Heart left ventricle (tissue), 16 donors: ENCODE results near the gene SIX5. TPM values are rescaled to one million over a fixed set of nuclear protein-coding genes. Genes with fewer than 3 reads are reported as not detected.

Source experiments
- ATAC-seq, 4 donors: fragments of 200-7000 bp; cut with Tn5 transposase; one replicate each; pipeline ENCODE4 v1.9.1; 2020 to 2022; ENCODE audit warnings: moderate library complexity in 4 of 4, mild to moderate bottlenecking in 3 of 4, moderate number of reproducible peaks in 1 of 4
- DNase-seq, 5 donors: peaks; one replicate each; pipeline ENCODE4 v3.0.0-alpha.2; 2020
- H3K27ac ChIP-seq, 12 donors: fragments of 200-600 bp; sonication (generic) in 4 of 12; one replicate each; pipeline versions ENCODE4 v1.5.0 to v1.8.0; 2016 to 2022; ENCODE audit warnings: mild to moderate bottlenecking in 2 of 12
- H3K27me3 ChIP-seq, 9 donors: fragments of 200-600 bp; sonication (generic) in 2 of 9; one replicate each; pipeline versions ENCODE4 v1.5.1 to v1.8.0; 2016 to 2022; ENCODE audit warnings: mild to moderate bottlenecking in 3 of 9
- H3K36me3 ChIP-seq, 9 donors: fragments of 200-600 bp; sonication (generic) in 2 of 9; one replicate each; pipeline versions ENCODE4 v1.5.0 to v1.8.0; 2018 to 2022; ENCODE audit warnings: mild to moderate bottlenecking in 2 of 9
- H3K4me1 ChIP-seq, 12 donors: fragments of 200-600 bp; sonication (generic) in 4 of 12; one replicate each; pipeline versions ENCODE4 v1.5.0 to v1.8.0; 2016 to 2022; ENCODE audit warnings: mild to moderate bottlenecking in 3 of 12
- H3K4me3 ChIP-seq, 12 donors: fragments of 200-600 bp; sonication (generic) in 4 of 12; one replicate each; pipeline versions ENCODE4 v1.5.0 to v1.8.0; 2017 to 2022; ENCODE audit warnings: mild to moderate bottlenecking in 9 of 12, moderate library complexity in 4 of 12
- H3K9me3 ChIP-seq, 12 donors: fragments of 200-600 bp; sonication (generic) in 4 of 12; one replicate each; pipeline versions ENCODE4 v1.5.0 to v1.8.0; 2016 to 2022; ENCODE audit warnings: mild to moderate bottlenecking in 1 of 12
- CTCF ChIP-seq, 12 donors: fragments of 200-600 bp; sonication (generic) in 4 of 12; IDR thresholded peaks; one replicate each; pipeline versions ENCODE4 v1.5.0 to v1.8.0; 2018 to 2022; ENCODE audit warnings: antibody characterized with exemption in 12 of 12, mild to moderate bottlenecking in 5 of 12
- POLR2A ChIP-seq, 2 donors: fragments of 450-650 bp; IDR thresholded peaks; one replicate each; pipeline ENCODE4 v1.6.1; 2017; ENCODE audit warnings: antibody characterized with exemption in 2 of 2, mild to moderate bottlenecking in 2 of 2, moderate library complexity in 2 of 2
- WGBS, 4 donors: extraction: QIAGEN DNeasy Blood & Tissue Kit in 2 of 4; methylation state at CpG; one replicate each; pipeline versions ENCODE4 v1.1.5 to v1.1.7; 2013 to 2018; 5-methylcytosine and 5-hydroxymethylcytosine counted together
- intact Hi-C, 10 donors: fragments of 100-400 bp; cut with DNase I; formaldehyde crosslinking; loops; one replicate each; pipeline versions ENCODE4 v1.11.1 to v1.14.2; 2022
- polyA plus RNA-seq, 2 donors: library from polyadenylated mRNA; stranded (reverse); fragments of 200-250 nt; gene quantifications; one replicate each; pipeline ENCODE4 v1.2.3, GENCODE V29; 2013
- total RNA-seq, 9 donors: library from RNA; depleted of rRNA in 2 of 9; stranded (reverse); fragments of >200 nt in 2 of 9; fragmentation: NEBNext Ultra II Directional in 3 of 9; extraction: Animal tissue kit (Norgen Biotek cat#: 25700) in 3 of 9; gene quantifications; one replicate each; pipeline versions ENCODE4 v1.1.0 to v1.2.4, GENCODE V29; 2016 to 2023
- donor health status: ischemic (EF 13 %, LVEDD 7.1; RV severe dilation, severe dysfunction).
- donor health status: healthy with polysubstance abuse.
- donor health status: DM: no; HTN: yes; CAD: no.
- donor health status: DM: no; HTN: no; CAD: no.
- donor health status: ischemic (EF 25% LVEDD 6.9; RV normal size, moderate dysfunction).
- donor health status: ischemic (EF 25% LVEDD 5.7; RV mildly dilated, moderate dysfunction).
- donor health status: healthy.
- donor health status: DM: yes; HTN: yes; CAD: no.
- donor health status: ischemic (EF 35%, LVEDD 5.7; RV mildly dilated, moderate dysfunction).
- donor health status: nonischemic (EF 11% LVEDD 7.7; RV severe dilation, severe dysfunction).
- donor health status: DM: yes; HTN: yes; CAD: no.
- donor health status: PGD.
- donor health status: ischemic (EF 29% LVEDD 5.4; RV normal size, mild dysfunction).
- donor health status: nonischemic (EF 23%, LVEDD 6.1; RV moderate dilation, normal function).

SIX5 gene
- total and polyA plus RNA-seq, 11 donors: 13.7 to 24.0 (median 21.9) TPM

GRCh38 chr19:45774765-45775164, 5.7 kb upstream of the SIX5 start:
- no peak for ATAC-seq
- intact Hi-C loops: no loop called here
- Histone ChIP-seq H3K4me1 (peaks cover 0 to 31% (median 13%) of the 10 kb centered on the region in 12 donors), H3K27ac (no peak overlapping the region), H3K9me3 (no peaks in the 10 kb centered on the region), H3K4me3 (no peak overlapping the region), H3K36me3 (peaks cover 0 to 73% (median 55%) of the 10 kb centered on the region in 9 donors), H3K27me3 (peaks cover 0 to 61% (median 0%) of the 10 kb centered on the region in 9 donors)
- WGBS, 4 donors: 82 to 92% (median 88%) methylated on average over 9 of the region's 9 CpGs
- TF ChIP-seq CTCF (IDR thresholded peaks at IDR 0.05): no peak
- TF ChIP-seq POLR2A (IDR thresholded peaks at IDR 0.05): no peak
- DNase-seq: no peak

GRCh38 chr19:45773384-45773783, 4.3 kb upstream of the SIX5 start:
- Histone ChIP-seq H3K9me3 (no peaks in the 10 kb centered on the region), H3K4me1 (peaks cover 0 to 25% (median 8%) of the 10 kb centered on the region in 12 donors), H3K36me3 (peaks cover 0 to 63% (median 47%) of the 10 kb centered on the region in 9 donors), H3K4me3 (no peak overlapping the region), H3K27me3 (peaks cover 0 to 49% (median 0%) of the 10 kb centered on the region in 9 donors), H3K27ac (no peak overlapping the region)
- no peak for ATAC-seq
- no peak for TF ChIP-seq POLR2A (IDR thresholded peaks at IDR 0.05)
- TF ChIP-seq CTCF (IDR thresholded peaks at IDR 0.05): no peak
- no peak for DNase-seq
- 5 to 19% (median 12%) methylated on average over 2 of the region's 2 CpGs for WGBS, 4 donors
- intact Hi-C loops: loop anchor here in 1 of 10 donors (2.0 kb wide), 1 partner anchor 25 kb away; no protein-coding TSS in a partner anchor

- TF ChIP-seq CTCF (IDR thresholded peaks at IDR 0.05) (no peak), POLR2A (IDR thresholded peaks at IDR 0.05) (no peak)
- DNase-seq (no peak), ATAC-seq (no peak)
- H3K36me3 ChIP-seq: peaks cover 0 to 58% (median 42%) of the 10 kb centered on the region in 9 donors
- H3K27ac ChIP-seq: no peak overlapping the region
- intact Hi-C loops: loop anchor here in 1 of 10 donors (2.0 kb wide), 1 partner anchor 26 kb away; no protein-coding TSS in a partner anchor
- peaks cover 0 to 49% (median 0%) of the 10 kb centered on the region in 9 donors for H3K27me3 ChIP-seq
- H3K9me3 ChIP-seq: no peaks in the 10 kb centered on the region
- H3K4me1 ChIP-seq: peaks cover 0 to 27% (median 8%) of the 10 kb centered on the region in 12 donors
- no peak overlapping the region for H3K4me3 ChIP-seq
- WGBS, 4 donors: 84 to 89% (median 87%) methylated on average over 3 of the region's 3 CpGs
Measured at GRCh38 chr19:45772912-45773311, 3.9 kb upstream of the SIX5 start.

GRCh38 chr19:45772130-45772840, 3.2 kb upstream of the SIX5 start:
- Histone ChIP-seq H3K4me3 (no peak overlapping the region), H3K27ac (peak overlapping the region in 2 of 12 donors; percentile 17 to 98), H3K27me3 (peaks cover 0 to 49% (median 0%) of the 10 kb centered on the region in 9 donors), H3K36me3 (peaks cover 0 to 52% (median 36%) of the 10 kb centered on the region in 9 donors), H3K4me1 (peaks cover 0 to 34% (median 8%) of the 10 kb centered on the region in 12 donors), H3K9me3 (no peaks in the 10 kb centered on the region)
- ATAC-seq (no peak), DNase-seq (no peak)
- TF ChIP-seq CTCF (IDR thresholded peaks at IDR 0.05) (no peak), POLR2A (IDR thresholded peaks at IDR 0.05) (no peak)
- WGBS, 4 donors: 75 to 79% (median 77%) methylated on average over 14 of the region's 14 CpGs
- intact Hi-C loops: loop anchor here in 1 of 10 donors (2.0 kb wide), 1 partner anchor 27 kb away; no protein-coding TSS in a partner anchor
